ENCODE measurements around the gene AUTS2. TPM values are rescaled to one million over a fixed set of nuclear protein-coding genes. Genes with fewer than 3 reads are reported as not detected.

AUTS2 gene
- total and polyA plus RNA-seq, 2 of the 8 experiments (the other 6 are each of a cell fraction or from before 2014, with no cell fraction given), result 25.9 to 101 TPM

DNA sequence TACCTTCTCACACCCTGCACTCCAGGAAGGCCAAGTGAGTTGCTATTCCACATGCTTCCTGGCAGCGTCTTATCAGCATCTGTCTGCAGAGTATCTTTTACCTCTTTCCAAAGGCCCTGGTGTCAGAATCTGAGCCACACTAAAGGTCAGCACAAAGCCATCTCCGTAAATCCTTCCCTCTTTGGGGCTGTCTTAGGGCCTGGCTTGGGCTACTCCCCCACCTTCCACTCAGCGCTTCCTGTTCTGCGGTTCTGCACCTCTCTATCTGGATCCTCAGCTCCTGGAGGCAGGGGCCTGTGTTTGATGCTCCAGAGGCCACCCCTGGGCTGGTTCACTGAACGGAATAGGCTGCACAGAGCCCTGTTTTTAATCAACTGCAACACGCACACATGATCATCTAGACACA lies 1198.8 kb downstream of the AUTS2 start (continued):
- no peak for TF ChIP-seq PHF8 (conservative IDR thresholded peaks at IDR 0.05; ENCODE audit: low read depth, low read length)
